GM13977 (cell line): Measurements from ENCODE around the gene SREBF2.

ENCODE experiments used
- DNase-seq: peaks from one replicate; pipeline ENCODE4 v3.0.0; 2012; ENCODE audit warnings: low spot score
- in situ Hi-C: fragments of 300-500 bp; cut with MboI; formaldehyde crosslinking; loops from one replicate; pipeline ENCODE4 v1.12.0; 2022; ENCODE audit warnings: low sequenced_read_pairs, low pct_unique_long_range_greater_than_20kb, mixed read lengths, inconsistent platforms; ENCODE audit not compliant: unreplicated experiment
- TF ChIP-seq, protein P1 (sequence below): IDR thresholded peaks from 2 replicates; pipeline ENCODE4 v1.5.1; 2012; ENCODE audit warnings: mild to moderate bottlenecking, control low read depth; ENCODE audit not compliant: insufficient read depth; ENCODE audit errors: extremely low read depth, missing control alignments

The SREBF2 gene

DNA sequence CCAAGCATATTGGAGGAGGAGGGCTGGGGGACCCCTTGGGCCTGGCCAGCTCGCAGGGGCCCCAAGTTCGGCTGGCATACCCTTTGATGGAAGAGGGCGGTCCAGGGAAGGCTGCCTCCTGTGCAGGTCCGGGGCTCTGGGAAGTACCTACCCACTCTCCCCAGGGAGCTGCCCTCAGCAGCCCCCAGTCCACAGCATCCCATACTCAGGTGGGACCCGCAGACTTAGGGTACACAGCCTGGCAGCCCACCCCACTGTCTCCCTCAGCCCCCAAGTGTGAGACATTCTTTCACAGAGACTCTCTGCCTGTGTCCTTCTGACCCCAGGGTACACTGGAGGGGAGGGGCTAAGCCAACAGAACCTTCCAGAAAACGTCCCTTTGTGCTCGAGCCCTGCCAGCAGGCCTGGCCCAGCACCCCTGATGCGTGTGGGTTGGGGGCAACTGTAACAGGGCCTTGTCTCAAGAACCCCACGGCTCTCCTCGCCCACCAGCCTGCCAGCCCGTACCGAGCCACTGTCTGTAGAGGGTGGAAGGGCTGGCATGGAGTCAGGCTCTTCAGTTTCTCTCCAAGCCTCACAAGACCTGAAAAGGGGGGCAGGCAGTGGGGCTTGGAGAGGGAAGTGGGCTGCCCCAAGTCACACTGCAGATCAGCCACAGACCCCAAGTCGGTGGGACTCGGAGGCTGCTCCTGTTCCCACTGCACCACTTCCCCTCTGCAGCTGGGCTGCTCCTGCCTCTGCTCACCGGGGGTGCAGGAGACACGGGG is 100.7 kb downstream of the SREBF2 start:
- TF ChIP-seq, protein P1, sequence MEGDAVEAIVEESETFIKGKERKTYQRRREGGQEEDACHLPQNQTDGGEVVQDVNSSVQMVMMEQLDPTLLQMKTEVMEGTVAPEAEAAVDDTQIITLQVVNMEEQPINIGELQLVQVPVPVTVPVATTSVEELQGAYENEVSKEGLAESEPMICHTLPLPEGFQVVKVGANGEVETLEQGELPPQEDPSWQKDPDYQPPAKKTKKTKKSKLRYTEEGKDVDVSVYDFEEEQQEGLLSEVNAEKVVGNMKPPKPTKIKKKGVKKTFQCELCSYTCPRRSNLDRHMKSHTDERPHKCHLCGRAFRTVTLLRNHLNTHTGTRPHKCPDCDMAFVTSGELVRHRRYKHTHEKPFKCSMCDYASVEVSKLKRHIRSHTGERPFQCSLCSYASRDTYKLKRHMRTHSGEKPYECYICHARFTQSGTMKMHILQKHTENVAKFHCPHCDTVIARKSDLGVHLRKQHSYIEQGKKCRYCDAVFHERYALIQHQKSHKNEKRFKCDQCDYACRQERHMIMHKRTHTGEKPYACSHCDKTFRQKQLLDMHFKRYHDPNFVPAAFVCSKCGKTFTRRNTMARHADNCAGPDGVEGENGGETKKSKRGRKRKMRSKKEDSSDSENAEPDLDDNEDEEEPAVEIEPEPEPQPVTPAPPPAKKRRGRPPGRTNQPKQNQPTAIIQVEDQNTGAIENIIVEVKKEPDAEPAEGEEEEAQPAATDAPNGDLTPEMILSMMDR: no peak
- DNase-seq: no peak
- in situ Hi-C loops: no loop called here

DNA sequence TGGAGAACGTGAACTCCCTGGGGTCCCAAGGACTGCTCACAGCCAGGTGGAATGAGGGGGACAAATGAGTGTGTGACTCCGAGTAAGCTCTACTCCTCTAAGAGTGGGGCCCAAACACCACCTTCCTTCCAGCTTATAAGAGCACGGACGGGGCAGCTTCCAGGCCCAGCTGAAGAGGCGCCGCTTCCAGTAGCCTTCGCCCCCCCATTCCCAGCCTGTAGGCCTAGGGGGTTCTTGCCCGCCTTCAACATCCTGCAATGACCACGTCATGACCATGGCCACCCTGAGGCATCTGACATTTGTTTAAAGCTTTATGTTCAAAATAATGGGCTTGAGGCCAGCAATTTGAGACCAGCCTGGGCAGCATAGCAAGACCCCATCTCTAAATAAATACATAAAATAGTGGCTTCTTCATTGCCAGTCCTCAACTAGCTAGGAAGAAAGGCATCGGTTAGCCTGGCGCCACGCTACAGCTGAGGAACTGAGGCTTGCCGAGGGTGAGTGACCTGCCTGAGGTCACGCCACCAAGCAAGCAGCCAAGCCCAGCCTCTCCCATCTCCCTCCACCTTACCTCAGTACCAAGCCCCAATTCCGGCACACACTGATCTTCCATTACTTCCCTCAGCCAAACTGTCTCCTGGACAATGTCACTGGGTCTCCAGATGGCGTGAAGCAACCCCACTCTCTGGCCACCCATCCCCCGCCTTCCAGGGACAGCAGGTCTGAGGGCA is 101.5 kb downstream of the SREBF2 start:
- no peak for DNase-seq
- TF ChIP-seq, protein P1: no peak
- in situ Hi-C loops: no loop called here

- in situ Hi-C loops: no loop called here
- TF ChIP-seq, protein P1: no peak
- DNase-seq: no peak
Measured at GRCh38 chr22:41935015-41935351, 102.1 kb downstream of the SREBF2 start.

DNA sequence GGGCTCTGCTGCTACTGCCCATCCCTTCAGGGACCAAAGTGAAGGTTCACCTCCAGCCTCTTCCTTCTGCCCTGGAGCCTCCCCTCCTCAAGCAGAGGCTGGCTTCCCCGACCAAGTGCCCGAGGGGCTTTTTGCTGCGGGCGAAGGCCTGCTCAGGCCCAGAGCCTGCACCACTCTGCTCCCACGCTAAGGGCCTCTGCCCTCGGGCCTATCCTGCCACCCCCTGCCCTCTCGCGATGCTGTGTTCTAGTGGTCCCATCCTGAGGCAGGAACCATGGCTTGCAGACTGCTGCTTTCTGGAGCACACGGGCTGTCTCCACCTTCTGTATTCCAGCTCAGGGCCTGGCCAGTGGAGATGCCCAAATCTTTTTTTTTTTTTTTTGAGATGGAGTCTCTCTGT is 102.6 kb downstream of the SREBF2 start:
- in situ Hi-C loops: no loop called here
- DNase-seq: no peak
- TF ChIP-seq, protein P1: no peak

DNA sequence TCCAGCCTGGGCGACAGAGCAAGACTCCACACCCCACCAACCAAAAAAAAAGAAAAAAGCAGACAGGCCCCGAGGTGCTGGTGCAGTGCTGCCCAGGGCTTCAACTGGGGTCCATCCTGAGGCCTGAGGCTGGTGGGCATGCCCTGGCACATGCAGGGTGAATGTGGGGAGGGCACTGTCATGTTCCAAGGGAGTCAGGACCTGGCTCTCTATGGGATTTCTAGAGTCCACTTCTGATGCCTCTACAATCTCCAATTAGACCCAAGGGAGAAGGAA is 103.9 kb downstream of the SREBF2 start:
- in situ Hi-C loops: no loop called here

DNA sequence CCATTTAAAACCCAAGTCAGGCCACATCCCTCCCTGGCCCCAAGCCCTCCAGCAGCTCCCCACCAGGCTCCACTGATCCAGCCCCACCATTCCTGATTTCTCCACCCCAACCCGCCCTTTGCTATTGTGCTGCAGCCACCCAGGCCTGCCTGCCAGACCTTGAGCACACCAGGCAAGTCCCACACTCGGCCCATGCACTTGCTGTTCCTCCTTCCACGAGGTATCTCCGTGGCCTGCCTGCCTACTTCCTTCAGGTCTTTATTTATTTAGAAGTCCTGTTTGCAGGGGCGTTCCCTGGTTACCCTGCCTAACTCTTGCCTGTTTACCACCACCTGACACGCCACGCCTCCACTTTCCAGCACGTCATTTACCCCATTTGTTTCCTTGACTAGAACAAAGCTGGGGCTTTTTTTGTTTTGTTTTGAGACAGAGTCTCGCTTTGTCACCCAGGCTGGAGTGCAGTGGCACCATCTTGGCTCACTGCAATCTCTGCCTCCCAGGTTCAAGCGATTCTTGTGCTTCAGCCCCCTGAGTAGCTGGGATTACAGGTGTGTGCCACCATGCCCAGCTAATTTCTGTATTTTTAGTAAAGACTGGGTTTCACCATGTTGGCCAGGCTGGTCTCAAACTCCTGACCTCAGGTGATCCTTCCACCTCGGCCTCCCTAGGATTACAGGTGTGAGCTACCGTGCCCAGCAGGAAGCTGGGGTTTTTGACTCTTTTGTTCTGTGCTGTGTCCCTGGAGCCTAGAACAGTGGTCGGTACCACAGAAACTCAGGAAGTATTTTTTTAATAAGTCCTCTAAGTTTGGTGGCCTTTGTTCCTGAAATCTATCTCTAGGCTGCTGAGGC is 107.3 kb downstream of the SREBF2 start:
- in situ Hi-C loops: loop anchor here (10.0 kb wide), 2 partner anchors 105 to 245 kb away; partner anchors contain the start of genes MEI1 and SREBF2
- DNase-seq: peak; percentile 81
- TF ChIP-seq, protein P1: no peak

More for the DNA sequence above, 103.9 kb downstream of the SREBF2 start:
- no peak for DNase-seq
- TF ChIP-seq, protein P1: no peak
